ENCODE results near the gene NCR3LG1. TPM values are rescaled to one million over a fixed set of nuclear protein-coding genes. Genes with fewer than 3 reads are reported as not detected.

The NCR3LG1 gene
- total RNA-seq, 1 donor from 2014 or later, result 2.6 TPM

DNA sequence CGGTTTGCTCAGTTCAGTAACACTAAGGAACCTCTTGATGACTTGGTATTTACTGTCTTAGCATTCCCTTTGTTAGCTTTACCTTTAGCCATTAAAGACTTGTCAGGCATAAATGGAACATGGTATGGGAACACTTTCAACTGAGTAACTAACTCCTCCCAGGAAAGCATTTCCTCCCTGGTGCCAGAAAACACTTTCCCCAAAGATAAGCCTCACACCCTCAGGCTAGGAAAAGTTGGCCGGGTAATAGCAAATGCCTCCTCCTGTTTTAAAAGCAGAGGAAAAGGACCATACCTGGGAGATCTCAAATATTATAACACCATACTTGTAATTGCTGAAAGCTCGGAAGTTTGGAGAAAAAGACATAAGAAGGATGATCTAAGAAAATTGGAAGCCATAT lies 24.9 kb downstream of the NCR3LG1 start:
- DNase-seq (ENCODE audit: low read depth), result peak; percentile 45
- Histone ChIP-seq H3K36me3 (ENCODE audit: control insufficient read depth, insufficient read depth, low read length) (no peaks in the 10 kb centered on the region), H3K4me3 (ENCODE audit: low read depth, low read length) (no peak overlapping the region), H3K27me3 (ENCODE audit: control insufficient read depth, insufficient read depth, low read length) (no peaks in the 10 kb centered on the region)
- TF ChIP-seq, protein P1, sequence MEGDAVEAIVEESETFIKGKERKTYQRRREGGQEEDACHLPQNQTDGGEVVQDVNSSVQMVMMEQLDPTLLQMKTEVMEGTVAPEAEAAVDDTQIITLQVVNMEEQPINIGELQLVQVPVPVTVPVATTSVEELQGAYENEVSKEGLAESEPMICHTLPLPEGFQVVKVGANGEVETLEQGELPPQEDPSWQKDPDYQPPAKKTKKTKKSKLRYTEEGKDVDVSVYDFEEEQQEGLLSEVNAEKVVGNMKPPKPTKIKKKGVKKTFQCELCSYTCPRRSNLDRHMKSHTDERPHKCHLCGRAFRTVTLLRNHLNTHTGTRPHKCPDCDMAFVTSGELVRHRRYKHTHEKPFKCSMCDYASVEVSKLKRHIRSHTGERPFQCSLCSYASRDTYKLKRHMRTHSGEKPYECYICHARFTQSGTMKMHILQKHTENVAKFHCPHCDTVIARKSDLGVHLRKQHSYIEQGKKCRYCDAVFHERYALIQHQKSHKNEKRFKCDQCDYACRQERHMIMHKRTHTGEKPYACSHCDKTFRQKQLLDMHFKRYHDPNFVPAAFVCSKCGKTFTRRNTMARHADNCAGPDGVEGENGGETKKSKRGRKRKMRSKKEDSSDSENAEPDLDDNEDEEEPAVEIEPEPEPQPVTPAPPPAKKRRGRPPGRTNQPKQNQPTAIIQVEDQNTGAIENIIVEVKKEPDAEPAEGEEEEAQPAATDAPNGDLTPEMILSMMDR (IDR thresholded peaks at IDR 0.05; ENCODE audit: insufficient read depth, low read length, severe bottlenecking), result no peak
- FAIRE-seq, result no peak

DNA sequence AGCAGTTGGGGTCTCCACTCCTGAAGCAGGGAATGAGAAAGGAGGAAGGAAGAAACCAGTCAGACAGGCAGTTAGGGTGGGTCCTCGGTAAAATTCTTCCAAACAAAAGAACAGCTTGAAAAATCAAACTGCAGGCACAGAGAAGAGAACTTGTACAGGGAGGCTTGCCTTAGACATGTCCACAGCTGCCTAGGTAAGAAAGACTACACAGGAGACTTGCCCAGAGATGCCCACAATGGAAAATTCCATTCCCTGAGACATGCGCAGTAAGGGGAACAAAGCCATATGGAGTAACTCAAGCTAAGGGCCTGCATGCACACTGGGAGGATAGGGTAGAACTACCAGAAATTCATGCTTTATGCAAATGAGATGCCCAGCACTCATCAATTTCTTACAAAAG lies 27.1 kb downstream of the NCR3LG1 start:
- peak; percentile 89 for DNase-seq (ENCODE audit: low read depth)
- TF ChIP-seq, protein P1 (IDR thresholded peaks at IDR 0.05; ENCODE audit: insufficient read depth, low read length, severe bottlenecking), result no peak
- peak; percentile 13 for FAIRE-seq
- Histone ChIP-seq H3K36me3 (ENCODE audit: control insufficient read depth, insufficient read depth, low read length) (no peaks in the 10 kb centered on the region), H3K27me3 (ENCODE audit: control insufficient read depth, insufficient read depth, low read length) (no peaks in the 10 kb centered on the region), H3K4me3 (ENCODE audit: low read depth, low read length) (no peak overlapping the region)

DNA sequence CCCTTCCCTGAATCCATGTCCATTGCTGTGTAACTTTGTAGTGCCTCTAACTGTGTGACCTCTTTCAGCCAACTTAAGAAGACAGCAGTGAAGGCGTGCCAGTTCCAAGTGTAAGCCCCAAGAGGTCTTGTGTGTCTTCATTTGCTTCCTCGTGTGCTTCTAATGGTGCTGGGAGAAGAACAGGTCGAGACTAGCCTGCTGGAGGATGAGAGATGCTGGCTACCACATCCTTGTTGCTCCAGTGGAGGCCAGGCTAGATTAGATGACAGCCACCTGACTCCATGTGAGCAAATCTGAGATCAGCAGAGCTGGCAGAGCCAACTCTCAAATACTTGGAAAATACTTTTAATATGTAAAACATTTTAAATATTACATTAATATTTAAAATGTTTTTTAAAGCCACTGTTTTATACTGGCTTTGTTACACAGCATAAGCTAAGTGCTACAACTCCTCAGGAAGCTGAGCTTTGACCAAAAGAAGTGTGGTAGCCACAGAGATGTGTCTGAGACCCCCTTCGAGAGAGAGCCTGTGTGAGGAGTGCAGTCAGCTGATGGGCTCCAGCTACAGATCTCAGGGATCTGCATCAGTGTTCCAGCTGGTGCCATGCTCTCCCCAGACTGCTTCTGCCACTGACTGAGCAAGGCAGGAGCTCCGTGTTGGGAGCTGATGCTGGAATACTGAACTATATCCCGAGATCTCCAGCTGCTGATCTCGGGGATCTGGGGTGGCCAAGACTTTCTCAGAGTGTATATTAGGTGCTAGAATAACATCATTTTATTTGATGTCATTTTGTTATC lies 28.0 kb downstream of the NCR3LG1 start:
- Histone ChIP-seq H3K4me3 (ENCODE audit: low read depth, low read length) (no peak overlapping the region), H3K36me3 (ENCODE audit: control insufficient read depth, insufficient read depth, low read length) (no peaks in the 10 kb centered on the region), H3K27me3 (ENCODE audit: control insufficient read depth, insufficient read depth, low read length) (no peaks in the 10 kb centered on the region)
- DNase-seq (ENCODE audit: low read depth), result peak; percentile 87
- TF ChIP-seq, protein P1 (IDR thresholded peaks at IDR 0.05; ENCODE audit: insufficient read depth, low read length, severe bottlenecking), result no peak
- no peak for FAIRE-seq

DNA sequence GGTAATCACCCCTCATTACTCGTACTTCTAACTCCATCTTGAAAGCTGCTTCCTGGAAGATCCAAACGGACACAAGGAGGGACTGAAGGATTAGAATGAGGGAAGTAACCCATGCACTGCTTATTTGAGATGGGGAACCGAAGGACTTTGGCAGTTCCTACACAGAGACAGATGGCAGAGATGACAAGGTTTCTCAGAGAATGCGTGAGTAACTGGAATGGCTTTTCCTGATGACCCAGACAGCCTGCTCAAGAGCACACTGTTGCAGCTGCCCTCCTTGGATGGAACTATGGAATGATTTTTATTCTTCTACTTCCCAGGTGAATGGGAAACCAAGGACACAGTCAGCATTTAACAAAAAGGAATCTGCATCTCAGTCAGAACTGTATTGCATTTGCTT lies 29.6 kb downstream of the NCR3LG1 start:
- H3K27me3 ChIP-seq (ENCODE audit: control insufficient read depth, insufficient read depth, low read length), result no peaks in the 10 kb centered on the region
- FAIRE-seq (no peak), DNase-seq (ENCODE audit: low read depth) (no peak)
- TF ChIP-seq, protein P1 (IDR thresholded peaks at IDR 0.05; ENCODE audit: insufficient read depth, low read length, severe bottlenecking), result no peak
- no peak overlapping the region for H3K4me3 ChIP-seq (ENCODE audit: low read depth, low read length)
- no peaks in the 10 kb centered on the region for H3K36me3 ChIP-seq (ENCODE audit: control insufficient read depth, insufficient read depth, low read length)

DNA sequence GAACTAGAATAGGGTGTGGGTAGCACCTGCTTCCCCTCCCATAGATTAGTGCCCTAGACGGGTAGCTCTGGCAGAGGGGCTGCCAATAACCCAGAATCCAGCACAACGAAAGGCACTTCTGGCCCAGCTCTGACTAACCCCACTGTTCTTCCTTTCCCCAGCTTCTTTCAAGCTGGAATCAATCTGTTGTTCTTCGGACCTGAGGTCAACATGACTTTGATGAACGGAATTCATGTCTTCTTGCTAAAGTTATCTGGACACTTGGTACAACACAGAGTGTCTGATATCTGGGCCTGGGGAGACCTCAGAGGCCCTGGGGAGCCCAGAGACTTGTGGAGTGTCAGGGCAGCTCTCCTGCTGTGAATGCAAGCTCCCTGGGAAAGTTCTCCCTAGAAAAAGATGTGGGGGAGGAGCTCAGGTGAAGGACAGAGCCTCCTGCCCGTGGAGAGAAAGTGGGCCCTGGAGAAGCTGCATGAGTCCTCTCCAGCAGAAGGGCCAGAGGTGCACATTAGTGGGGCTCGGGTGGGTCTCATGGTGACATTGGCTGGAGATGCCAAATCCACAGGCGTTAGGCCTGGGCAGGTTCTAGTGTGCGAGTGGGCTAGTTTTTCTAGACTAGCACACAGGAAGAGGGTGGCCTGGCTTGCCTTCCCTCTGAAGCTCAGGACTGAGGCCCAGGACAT lies 30.6 kb downstream of the NCR3LG1 start:
- H3K36me3 ChIP-seq (ENCODE audit: control insufficient read depth, insufficient read depth, low read length), result no peaks in the 10 kb centered on the region
- no peaks in the 10 kb centered on the region for H3K27me3 ChIP-seq (ENCODE audit: control insufficient read depth, insufficient read depth, low read length)
- TF ChIP-seq, protein P1 (IDR thresholded peaks at IDR 0.05; ENCODE audit: insufficient read depth, low read length, severe bottlenecking), result no peak
- FAIRE-seq (no peak), DNase-seq (ENCODE audit: low read depth) (no peak)
- no peak overlapping the region for H3K4me3 ChIP-seq (ENCODE audit: low read depth, low read length)
